HepG2 (cell line): ENCODE data around the gene GRHPR. TPM values are rescaled to one million over a fixed set of nuclear protein-coding genes. Genes with fewer than 3 reads are reported as not detected.

Experiments used
- ARID5B ChIP-seq: IDR thresholded peaks from 2 replicates; pipeline ENCODE4 v1.4.0; 2020; ENCODE audit warnings: mild to moderate bottlenecking, missing genetic modification reagents
- DMAP1 ChIP-seq: IDR thresholded peaks from 2 replicates; pipeline ENCODE4 v1.6.1; 2016
- DRAP1 ChIP-seq: IDR thresholded peaks from 2 replicates; pipeline ENCODE4 v1.6.1; 2016; ENCODE audit warnings: missing genetic modification reagents, missing compliant biosample characterization
- E2F5 ChIP-seq: sonication (generic); formaldehyde crosslinking; conservative IDR thresholded peaks from 2 replicates; pipeline ENCODE4 v1.4.0; 2020; ENCODE audit warnings: missing genetic modification reagents
- FOXO1 ChIP-seq: sonication (generic); formaldehyde crosslinking; IDR thresholded peaks from 2 replicates; pipeline ENCODE4 v1.4.0; 2020; ENCODE audit warnings: missing genetic modification reagents
- GMEB1 ChIP-seq: sonication (generic); formaldehyde crosslinking; IDR thresholded peaks from 2 replicates; pipeline ENCODE4 v1.5.1; 2020; ENCODE audit warnings: missing genetic modification reagents, mild to moderate bottlenecking, borderline replicate concordance
- JDP2 ChIP-seq: sonication (generic); formaldehyde crosslinking; IDR thresholded peaks from 2 replicates; pipeline ENCODE4 v1.8.1; 2022; ENCODE audit warnings: missing genetic modification reagents, borderline replicate concordance
- MYC ChIP-seq: sonication (generic); formaldehyde crosslinking; IDR thresholded peaks from 2 replicates; pipeline ENCODE4 v1.9.0; 2021; ENCODE audit warnings: missing genetic modification reagents, borderline replicate concordance
- PHF21A ChIP-seq: sonication (generic); formaldehyde crosslinking; IDR thresholded peaks from 2 replicates; pipeline ENCODE4 v1.5.0; 2020; ENCODE audit warnings: mild to moderate bottlenecking, missing genetic modification reagents
- RNF2 ChIP-seq: fragments of 450-650 bp; conservative IDR thresholded peaks from 2 replicates; pipeline ENCODE4 v1.6.1; 2016; ENCODE audit warnings: low read depth
- SSRP1 ChIP-seq: IDR thresholded peaks from 2 replicates; pipeline ENCODE4 v1.6.1; 2016; ENCODE audit warnings: control low read depth
- TCF7 ChIP-seq: sonication (generic); IDR thresholded peaks from 2 replicates; pipeline ENCODE4 v1.6.1; 2016; ENCODE audit warnings: antibody characterized with exemption, low read depth
- TFE3 ChIP-seq: IDR thresholded peaks from 2 replicates; pipeline ENCODE4 v1.6.1; 2016
- ZBTB3 ChIP-seq: sonication (generic); formaldehyde crosslinking; IDR thresholded peaks from 2 replicates; pipeline ENCODE4 v1.4.0; 2020; ENCODE audit warnings: low read depth, mild to moderate bottlenecking, moderate library complexity, missing genetic modification reagents, borderline replicate concordance
- ZNF234 ChIP-seq: sonication (generic); formaldehyde crosslinking; conservative IDR thresholded peaks from 2 replicates; pipeline ENCODE4 v1.5.1; 2020; ENCODE audit warnings: mild to moderate bottlenecking, missing genetic modification reagents
- ZNF335 ChIP-seq: sonication (generic); formaldehyde crosslinking; IDR thresholded peaks from 2 replicates; pipeline ENCODE4 v1.4.0; 2020; ENCODE audit warnings: missing genetic modification reagents
- ZNF430 ChIP-seq: sonication (generic); formaldehyde crosslinking; IDR thresholded peaks from 2 replicates; pipeline ENCODE4 v1.9.0; 2021; ENCODE audit warnings: mild to moderate bottlenecking, missing genetic modification reagents
- ZNF546 ChIP-seq: sonication (generic); formaldehyde crosslinking; conservative IDR thresholded peaks from 2 replicates; pipeline ENCODE4 v1.8.1; 2023; ENCODE audit warnings: mild to moderate bottlenecking, missing genetic modification reagents
- ZNF644 ChIP-seq: IDR thresholded peaks from 2 replicates; pipeline ENCODE4 v1.6.1; 2016; ENCODE audit warnings: low read depth
- ZNF766 ChIP-seq: sonication (generic); formaldehyde crosslinking; IDR thresholded peaks from 2 replicates; pipeline ENCODE4 v1.5.0; 2020; ENCODE audit warnings: missing genetic modification reagents, borderline replicate concordance
- ZNF790 ChIP-seq: sonication (generic); formaldehyde crosslinking; IDR thresholded peaks from 2 replicates; pipeline ENCODE4 v1.8.0; 2022; ENCODE audit warnings: missing genetic modification reagents, mild to moderate bottlenecking, borderline replicate concordance
- polyA plus RNA-seq, 8 experiments: library from polyadenylated mRNA; depleted of rRNA in 3 of 8; stranded (reverse) in 7 of 8; unstranded in 1 of 8; fragments of >200 nt; fragmentation: Illumina TruSeq in 4 of 8; extraction: Trizol in 4 of 8; gene quantifications; 2 replicates each; pipeline versions ENCODE4 v1.2.1 to v1.2.3, GENCODE V29; 2011 to 2016; ENCODE audit warnings: low read depth in 4 of 8, missing spikeins in 1 of 8, mixed read lengths in 1 of 8; ENCODE audit not compliant: insufficient read depth in 1 of 8
- total RNA-seq, 5 experiments: library from RNA; depleted of rRNA; stranded (reverse); fragments of >200 nt; fragmentation: Illumina TruSeq; extraction: Trizol; gene quantifications; 2 replicates each; pipeline ENCODE4 v1.2.3, GENCODE V29; 2016; ENCODE audit warnings: low read depth in 1 of 5
- TF ChIP-seq, protein P1 (sequence below): sonication (generic); formaldehyde crosslinking; IDR thresholded peaks from 2 replicates; pipeline ENCODE4 v1.8.0; 2022; ENCODE audit warnings: missing genetic modification reagents, low read depth, mild to moderate bottlenecking, borderline replicate concordance

The GRHPR gene
- total and polyA plus RNA-seq, 2 of the 13 experiments (the other 11 are each of a cell fraction or from before 2014, with no cell fraction given), result 113 to 115 TPM

DNA sequence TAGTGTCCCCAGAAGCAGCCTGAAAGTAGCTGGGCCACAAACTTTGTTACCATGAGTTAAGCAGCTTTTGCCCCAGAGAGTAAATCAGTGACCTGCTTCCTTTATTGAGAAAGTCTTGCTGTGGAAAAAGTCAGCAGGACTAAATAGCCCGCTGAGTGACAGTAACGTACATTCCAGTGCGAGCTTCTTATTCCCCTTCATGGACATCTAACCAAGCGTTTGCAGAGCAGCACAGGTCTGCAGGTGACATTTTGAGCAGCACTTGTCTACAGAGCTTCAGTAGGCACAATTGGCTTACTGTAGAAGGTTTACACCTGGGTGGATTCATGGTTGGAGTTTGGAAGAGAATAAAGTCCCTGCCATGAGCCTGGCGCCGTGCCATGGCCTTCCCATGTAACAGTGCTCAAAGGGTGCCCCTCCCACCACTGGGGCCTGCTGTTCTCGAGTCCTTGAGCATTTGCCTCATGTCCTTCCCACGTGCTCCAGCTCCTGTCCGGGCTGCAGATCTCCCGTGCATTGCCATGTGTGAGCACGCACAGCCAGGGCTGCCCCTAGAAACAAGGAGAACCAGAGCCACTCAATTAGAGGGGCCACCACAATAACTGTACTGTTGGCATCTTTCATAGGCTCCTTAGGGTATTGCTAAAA, 41.3 kb upstream of the GRHPR start (continued):
- TF ChIP-seq MYC (CRISPR knock-in tag), result peak; percentile 86; the same call in 1 of the 2 replicates
- peak; percentile 60 for TF ChIP-seq PHF21A (CRISPR knock-in tag)
- peak; percentile 46; the same call in 1 of the 2 replicates for TF ChIP-seq DMAP1 (CRISPR knock-in tag)
- TF ChIP-seq FOXO1 (CRISPR knock-in tag), result no peak
- peak; percentile 51; the same call in 1 of the 2 replicates for TF ChIP-seq ZNF335 (CRISPR knock-in tag)
- no peak for TF ChIP-seq SSRP1 (CRISPR knock-in tag)
- TF ChIP-seq ZNF790 (CRISPR knock-in tag), result no peak
- TF ChIP-seq ZNF546 (CRISPR knock-in tag), result 0 out of 2 replicates have a peak, but pooled peaks have one; percentile 37
- no peak for TF ChIP-seq JDP2 (CRISPR knock-in tag)
- TF ChIP-seq TFE3, result 0 out of 2 replicates have a peak, but pooled peaks have one; percentile 53
- TF ChIP-seq GMEB1 (CRISPR knock-in tag), result no peak
- no peak for TF ChIP-seq ZBTB3 (CRISPR knock-in tag)
- no peak for TF ChIP-seq ZNF234 (CRISPR knock-in tag)
- TF ChIP-seq, protein P1, sequence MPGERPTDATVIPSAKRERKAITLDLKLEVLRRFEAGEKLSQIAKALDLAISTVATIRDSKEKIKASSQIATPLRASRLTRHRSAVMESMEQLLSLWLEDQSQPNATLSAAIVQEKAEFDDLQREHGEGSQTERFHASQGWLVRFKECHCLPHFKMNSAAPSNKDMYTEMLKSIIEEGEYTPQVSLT (CRISPR knock-in tag), result no peak
- TF ChIP-seq ZNF766 (CRISPR knock-in tag), result peak; percentile 65; the same call in 1 of the 2 replicates
- no peak; the same call in 1 of the 2 replicates for TF ChIP-seq RNF2
- TF ChIP-seq ZNF430 (CRISPR knock-in tag), result peak; percentile 88; the same call in 1 of the 2 replicates
- no peak for TF ChIP-seq TCF7
- TF ChIP-seq E2F5 (CRISPR knock-in tag), result no peak
- peak; percentile 57 for TF ChIP-seq ZNF644
- peak; percentile 79 for TF ChIP-seq ARID5B (CRISPR knock-in tag)
- TF ChIP-seq DRAP1, result no peak
